WTC11 (cell line): ENCODE measurements around the gene PUS1. TPM values are rescaled to one million over a fixed set of nuclear protein-coding genes. Genes with fewer than 3 reads are reported as not detected.

Source experiments
- ATAC-seq: fragments of 200-7000 bp; cut with Tn5 transposase; 2 replicates; pipeline ENCODE4 v1.10.0; 2021; ENCODE audit warnings: mild to moderate bottlenecking, moderate library complexity
- CTCF ChIA-PET: fragments of 300-600 bp; sonication (Branson Sonifier 250); formaldehyde crosslinking; loops from one replicate; lab custom pipeline; 2021; ENCODE audit warnings: antibody characterized with exemption; lab: Charles Lee
- POLR2A ChIA-PET: fragments of 350-600 bp; sonication (Branson Sonifier 250); formaldehyde crosslinking; loops from one replicate; lab custom pipeline; 2021; ENCODE audit warnings: antibody characterized with exemption; lab: Charles Lee
- DNase-seq: peaks from one replicate; pipeline ENCODE4 v3.0.0; 2021; ENCODE audit warnings: low spot score
- H3K27ac Mint-ChIP-seq: 2 replicates; pipeline ENCODE4 v1.8.0; 2021; ENCODE audit warnings: mixed read lengths
- H3K27me3 Mint-ChIP-seq: 2 replicates; pipeline ENCODE4 v1.8.0; 2021; ENCODE audit warnings: low read depth, mild to moderate bottlenecking, moderate library complexity, mixed read lengths
- H3K36me3 Mint-ChIP-seq: 2 replicates; pipeline ENCODE4 v1.8.0; 2021; ENCODE audit warnings: mixed read lengths
- H3K4me1 Mint-ChIP-seq: 2 replicates; pipeline ENCODE4 v1.8.0; 2022; ENCODE audit warnings: mixed read lengths
- H3K4me3 Mint-ChIP-seq: 2 replicates; pipeline ENCODE4 v1.8.0; 2021; ENCODE audit warnings: mild to moderate bottlenecking, moderate library complexity, mixed read lengths
- H3K9me3 Mint-ChIP-seq: 2 replicates; pipeline ENCODE4 v1.8.0; 2021; ENCODE audit warnings: mixed read lengths
- ARID4B ChIP-seq: sonication (generic); formaldehyde crosslinking; IDR thresholded peaks from 2 replicates; pipeline ENCODE4 v1.8.0; 2023; ENCODE audit warnings: missing genetic modification reagents, mild to moderate bottlenecking, borderline replicate concordance
- ATF1 ChIP-seq: sonication (generic); formaldehyde crosslinking; IDR thresholded peaks from 2 replicates; pipeline ENCODE4 v1.8.1; 2023; ENCODE audit warnings: mild to moderate bottlenecking, moderate library complexity, missing genetic modification reagents
- CBFB ChIP-seq: sonication (generic); formaldehyde crosslinking; IDR thresholded peaks from 2 replicates; pipeline ENCODE4 v1.8.1; 2022; ENCODE audit warnings: mild to moderate bottlenecking, low read depth, missing genetic modification reagents
- CREM ChIP-seq: sonication (generic); formaldehyde crosslinking; IDR thresholded peaks from 2 replicates; pipeline ENCODE4 v1.8.1; 2022; ENCODE audit warnings: mild to moderate bottlenecking, missing genetic modification reagents, moderate library complexity
- ELF4 ChIP-seq: sonication (generic); formaldehyde crosslinking; IDR thresholded peaks from 2 replicates; pipeline ENCODE4 v1.8.1; 2022; ENCODE audit warnings: low read depth, mild to moderate bottlenecking, moderate library complexity, missing genetic modification reagents
- HMGXB4 ChIP-seq: sonication (generic); formaldehyde crosslinking; IDR thresholded peaks from 2 replicates; pipeline ENCODE4 v1.8.1; 2023; ENCODE audit warnings: mild to moderate bottlenecking, moderate library complexity, missing genetic modification reagents
- IRF2 ChIP-seq: sonication (generic); formaldehyde crosslinking; IDR thresholded peaks from 2 replicates; pipeline ENCODE4 v1.8.0; 2022; ENCODE audit warnings: low read depth, missing genetic modification reagents, borderline replicate concordance
- JUN ChIP-seq: sonication (generic); formaldehyde crosslinking; IDR thresholded peaks from 2 replicates; pipeline ENCODE4 v1.8.0; 2023; ENCODE audit warnings: mild to moderate bottlenecking, missing genetic modification reagents
- MYBL2 ChIP-seq: sonication (generic); formaldehyde crosslinking; IDR thresholded peaks from 2 replicates; pipeline ENCODE4 v1.8.1; 2023; ENCODE audit warnings: mild to moderate bottlenecking, moderate library complexity, missing genetic modification reagents
- NFATC4 ChIP-seq: fragments of 250-450 bp; sonication (Bioruptor Pico); IDR thresholded peaks from 2 replicates; pipeline ENCODE4 v1.9.0; 2021; ENCODE audit warnings: mild to moderate bottlenecking
- NFYB ChIP-seq: sonication (generic); formaldehyde crosslinking; conservative IDR thresholded peaks from 2 replicates; pipeline ENCODE4 v1.8.0; 2022; ENCODE audit warnings: low read depth, missing genetic modification reagents
- RELA ChIP-seq: sonication (generic); formaldehyde crosslinking; IDR thresholded peaks from 2 replicates; pipeline ENCODE4 v1.8.1; 2022; ENCODE audit warnings: missing genetic modification reagents, mild to moderate bottlenecking, borderline replicate concordance
- TCF7 ChIP-seq: sonication (generic); formaldehyde crosslinking; IDR thresholded peaks from 2 replicates; pipeline ENCODE4 v1.8.0; 2022; ENCODE audit warnings: mild to moderate bottlenecking, low read depth, missing genetic modification reagents, moderate library complexity
- ZNF263 ChIP-seq: sonication (generic); formaldehyde crosslinking; IDR thresholded peaks from 2 replicates; pipeline ENCODE4 v1.8.1; 2022; ENCODE audit warnings: low read depth, mild to moderate bottlenecking, moderate library complexity, missing genetic modification reagents
- ZNF416 ChIP-seq: fragments of 250-450 bp; sonication (Bioruptor Pico); IDR thresholded peaks from 2 replicates; pipeline ENCODE4 v1.9.0; 2021; ENCODE audit warnings: mild to moderate bottlenecking, inconsistent platforms
- ZSCAN18 ChIP-seq: fragments of 250-450 bp; sonication (Bioruptor Pico); IDR thresholded peaks from 2 replicates; pipeline ENCODE4 v2.1.2; 2022; ENCODE audit warnings: mild to moderate bottlenecking, moderate library complexity
- total RNA-seq: library from RNA; stranded (reverse); gene quantifications from 3 replicates; pipeline ENCODE4 v1.2.3, GENCODE V29; 2021
- TF ChIP-seq, protein P1 (sequence below): sonication (generic); formaldehyde crosslinking; IDR thresholded peaks from 2 replicates; pipeline ENCODE4 v1.8.1; 2022; ENCODE audit warnings: low read depth, mild to moderate bottlenecking, moderate library complexity, missing genetic modification reagents, borderline replicate concordance
- TF ChIP-seq, protein P2 (sequence below): sonication (generic); formaldehyde crosslinking; IDR thresholded peaks from 2 replicates; pipeline ENCODE4 v1.8.0; 2023; ENCODE audit warnings: mild to moderate bottlenecking, missing genetic modification reagents

The PUS1 gene
- total RNA-seq, 1 experiment from 2014 or later = 97.4 TPM

GRCh38 chr12:131941987-131942341, 12.9 kb downstream of the PUS1 start:
- Mint-ChIP-seq H3K9me3 (no peaks in the 10 kb centered on the region), H3K4me1 (no peaks in the 10 kb centered on the region)
- ATAC-seq (no peak), DNase-seq (no peak)
- POLR2A ChIA-PET = no interaction called here
- TF ChIP-seq ZSCAN18 (CRISPR knock-in tag) (no peak), HMGXB4 (CRISPR knock-in tag) (no peak), CREM (CRISPR knock-in tag) (no peak), CBFB (CRISPR knock-in tag) (no peak), NFYB (CRISPR knock-in tag) (no peak), ATF1 (CRISPR knock-in tag) (no peak), JUN (CRISPR knock-in tag) (no peak), MYBL2 (no peak)
- TF ChIP-seq, protein P1, sequence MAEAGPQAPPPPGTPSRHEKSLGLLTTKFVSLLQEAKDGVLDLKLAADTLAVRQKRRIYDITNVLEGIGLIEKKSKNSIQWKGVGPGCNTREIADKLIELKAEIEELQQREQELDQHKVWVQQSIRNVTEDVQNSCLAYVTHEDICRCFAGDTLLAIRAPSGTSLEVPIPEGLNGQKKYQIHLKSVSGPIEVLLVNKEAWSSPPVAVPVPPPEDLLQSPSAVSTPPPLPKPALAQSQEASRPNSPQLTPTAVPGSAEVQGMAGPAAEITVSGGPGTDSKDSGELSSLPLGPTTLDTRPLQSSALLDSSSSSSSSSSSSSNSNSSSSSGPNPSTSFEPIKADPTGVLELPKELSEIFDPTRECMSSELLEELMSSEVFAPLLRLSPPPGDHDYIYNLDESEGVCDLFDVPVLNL (CRISPR knock-in tag) = no peak
- TF ChIP-seq, all 79 proteins: peak for 0
- CTCF ChIA-PET = no interaction called here
- H3K36me3 Mint-ChIP-seq = peaks cover 69% of the 10 kb centered on the region
- no peaks in the 10 kb centered on the region for H3K27me3 Mint-ChIP-seq
- no peak overlapping the region for H3K27ac Mint-ChIP-seq
- no peak overlapping the region for H3K4me3 Mint-ChIP-seq

DNA sequence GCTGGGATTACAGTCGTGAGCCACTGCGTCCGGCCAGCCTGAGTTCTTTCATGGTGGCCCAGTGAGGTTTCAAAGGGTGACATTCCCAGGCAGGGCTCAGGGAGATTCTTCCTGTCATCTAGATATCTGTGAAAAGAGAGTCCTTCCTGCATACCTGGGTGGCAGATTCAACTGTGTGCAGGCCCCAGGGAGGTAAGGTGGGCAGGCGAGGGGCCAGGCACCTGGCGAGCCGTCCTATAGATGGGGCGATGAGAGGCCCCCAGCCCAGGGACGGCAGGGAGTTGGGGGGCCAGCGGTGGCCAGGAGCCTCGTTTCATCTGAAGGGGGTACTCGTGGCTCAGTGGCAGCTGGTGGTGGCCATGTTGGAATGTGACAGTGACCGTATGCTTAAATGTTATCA, 13.6 kb downstream of the PUS1 start:
- ChIA-PET CTCF (no interaction called here), POLR2A (no interaction called here)
- DNase-seq = no peak
- no peak overlapping the region for H3K4me3 Mint-ChIP-seq
- no peaks in the 10 kb centered on the region for H3K9me3 Mint-ChIP-seq
- peaks cover 65% of the 10 kb centered on the region for H3K36me3 Mint-ChIP-seq
- ATAC-seq = no peak
- H3K27me3 Mint-ChIP-seq = no peaks in the 10 kb centered on the region
- H3K27ac Mint-ChIP-seq = no peak overlapping the region
- no peak for TF ChIP-seq ARID4B (CRISPR knock-in tag)
- TF ChIP-seq TCF7 = no peak
- TF ChIP-seq ELF4 (CRISPR knock-in tag) = no peak
- no peak for TF ChIP-seq RELA
- H3K4me1 Mint-ChIP-seq = peaks cover 5% of the 10 kb centered on the region

- DNase-seq (no peak), ATAC-seq (no peak)
- TF ChIP-seq ZNF416 = no peak
- TF ChIP-seq, protein P2, sequence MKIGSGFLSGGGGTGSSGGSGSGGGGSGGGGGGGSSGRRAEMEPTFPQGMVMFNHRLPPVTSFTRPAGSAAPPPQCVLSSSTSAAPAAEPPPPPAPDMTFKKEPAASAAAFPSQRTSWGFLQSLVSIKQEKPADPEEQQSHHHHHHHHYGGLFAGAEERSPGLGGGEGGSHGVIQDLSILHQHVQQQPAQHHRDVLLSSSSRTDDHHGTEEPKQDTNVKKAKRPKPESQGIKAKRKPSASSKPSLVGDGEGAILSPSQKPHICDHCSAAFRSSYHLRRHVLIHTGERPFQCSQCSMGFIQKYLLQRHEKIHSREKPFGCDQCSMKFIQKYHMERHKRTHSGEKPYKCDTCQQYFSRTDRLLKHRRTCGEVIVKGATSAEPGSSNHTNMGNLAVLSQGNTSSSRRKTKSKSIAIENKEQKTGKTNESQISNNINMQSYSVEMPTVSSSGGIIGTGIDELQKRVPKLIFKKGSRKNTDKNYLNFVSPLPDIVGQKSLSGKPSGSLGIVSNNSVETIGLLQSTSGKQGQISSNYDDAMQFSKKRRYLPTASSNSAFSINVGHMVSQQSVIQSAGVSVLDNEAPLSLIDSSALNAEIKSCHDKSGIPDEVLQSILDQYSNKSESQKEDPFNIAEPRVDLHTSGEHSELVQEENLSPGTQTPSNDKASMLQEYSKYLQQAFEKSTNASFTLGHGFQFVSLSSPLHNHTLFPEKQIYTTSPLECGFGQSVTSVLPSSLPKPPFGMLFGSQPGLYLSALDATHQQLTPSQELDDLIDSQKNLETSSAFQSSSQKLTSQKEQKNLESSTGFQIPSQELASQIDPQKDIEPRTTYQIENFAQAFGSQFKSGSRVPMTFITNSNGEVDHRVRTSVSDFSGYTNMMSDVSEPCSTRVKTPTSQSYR = no peak
- TF ChIP-seq ZSCAN18 (CRISPR knock-in tag) = no peak
- TF ChIP-seq IRF2 (CRISPR knock-in tag) = no peak
- no peak for TF ChIP-seq ZNF263
- TF ChIP-seq NFATC4 (CRISPR knock-in tag) = no peak
- TF ChIP-seq, all 79 proteins: peak for 0
- Mint-ChIP-seq H3K27me3 (no peaks in the 10 kb centered on the region), H3K9me3 (no peaks in the 10 kb centered on the region), H3K27ac (no peak overlapping the region), H3K4me3 (no peak overlapping the region), H3K4me1 (peaks cover 7% of the 10 kb centered on the region), H3K36me3 (peaks cover 60% of the 10 kb centered on the region)
- ChIA-PET CTCF (no interaction called here), POLR2A (no interaction called here)
These were observed 14.3 kb downstream of the PUS1 start for GRCh38 chr12:131943389-131943788.
